Measurements from ENCODE around the gene MICA. TPM values are rescaled to one million over a fixed set of nuclear protein-coding genes. Genes with fewer than 3 reads are reported as not detected.

The MICA gene
- polyA plus RNA-seq, 1 of the 3 experiments (the other 2 are of a cell fraction): 28.8 TPM

DNA sequence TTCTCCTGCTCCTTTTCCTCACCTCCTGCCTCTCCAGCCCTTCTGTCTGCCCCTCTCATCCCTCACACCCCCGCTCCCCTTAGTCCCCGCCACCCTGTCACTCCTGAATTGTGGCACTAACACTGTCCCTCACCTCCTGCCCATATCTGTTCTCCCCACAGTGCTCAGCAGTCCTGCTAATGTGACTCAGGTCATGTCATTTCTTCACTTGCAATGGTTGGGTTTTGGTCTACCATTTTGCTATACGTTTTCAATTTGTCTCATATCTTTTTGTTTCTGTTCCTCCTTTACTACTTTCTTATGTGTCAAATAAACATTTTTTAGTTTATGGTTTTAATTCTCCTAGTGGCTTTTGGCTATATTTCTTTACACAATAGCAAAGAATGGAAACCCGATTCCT is 45.1 kb upstream of the MICA start (continued):
- TF ChIP-seq REST (IDR thresholded peaks at IDR 0.05; ENCODE audit: low read depth, low read length): no peak
- TF ChIP-seq, protein P1, sequence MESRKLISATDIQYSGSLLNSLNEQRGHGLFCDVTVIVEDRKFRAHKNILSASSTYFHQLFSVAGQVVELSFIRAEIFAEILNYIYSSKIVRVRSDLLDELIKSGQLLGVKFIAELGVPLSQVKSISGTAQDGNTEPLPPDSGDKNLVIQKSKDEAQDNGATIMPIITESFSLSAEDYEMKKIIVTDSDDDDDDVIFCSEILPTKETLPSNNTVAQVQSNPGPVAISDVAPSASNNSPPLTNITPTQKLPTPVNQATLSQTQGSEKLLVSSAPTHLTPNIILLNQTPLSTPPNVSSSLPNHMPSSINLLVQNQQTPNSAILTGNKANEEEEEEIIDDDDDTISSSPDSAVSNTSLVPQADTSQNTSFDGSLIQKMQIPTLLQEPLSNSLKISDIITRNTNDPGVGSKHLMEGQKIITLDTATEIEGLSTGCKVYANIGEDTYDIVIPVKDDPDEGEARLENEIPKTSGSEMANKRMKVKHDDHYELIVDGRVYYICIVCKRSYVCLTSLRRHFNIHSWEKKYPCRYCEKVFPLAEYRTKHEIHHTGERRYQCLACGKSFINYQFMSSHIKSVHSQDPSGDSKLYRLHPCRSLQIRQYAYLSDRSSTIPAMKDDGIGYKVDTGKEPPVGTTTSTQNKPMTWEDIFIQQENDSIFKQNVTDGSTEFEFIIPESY (IDR thresholded peaks at IDR 0.05; ENCODE audit: borderline replicate concordance, low read depth): no peak
- no peak for TF ChIP-seq PBX3 (IDR thresholded peaks at IDR 0.05)
- no peak for TF ChIP-seq NFIC (IDR thresholded peaks at IDR 0.05; ENCODE audit: borderline replicate concordance)
- no peak for TF ChIP-seq EZH2phosphoT487 (IDR thresholded peaks at IDR 0.05; ENCODE audit: borderline replicate concordance, low read depth)
- TF ChIP-seq CHD2 (IDR thresholded peaks at IDR 0.05; ENCODE audit: low read length, partially characterized antibody): no peak
- TF ChIP-seq RXRA (IDR thresholded peaks at IDR 0.05; ENCODE audit: borderline replicate concordance, low read depth): no peak

GRCh38 chr6:31359581-31359980 is 43.8 kb upstream of the MICA start:
- Histone ChIP-seq H3F3A (replicated peaks; ENCODE audit: insufficient read depth) (no peaks in the 10 kb centered on the region), H3K27me3 (ENCODE audit: insufficient read depth) (peaks cover 12% of the 10 kb centered on the region; the same call in 1 of the 2 replicates), H3K36me3 (replicated peaks in 1 of 2; ENCODE audit: control insufficient read depth in 1 of 2, insufficient read depth in 2 of 2, low read length in 1 of 2) (no peaks in the 10 kb centered on the region), H3K4me3 (ENCODE audit: low read depth in 2 of 2, low read length in 1 of 2) (no peak overlapping the region), H3K9me2 (no peaks in the 10 kb centered on the region), H2AFZ (ENCODE audit: low read depth) (no peak overlapping the region), H3K9me3 (no peaks in the 10 kb centered on the region), H3K79me2 (ENCODE audit: insufficient read depth) (no peaks in the 10 kb centered on the region), H3K4me2 (no peak overlapping the region), H3K4me1 (ENCODE audit: control insufficient read depth in 1 of 2, insufficient read depth in 2 of 2, low read depth in 1 of 2, low read length in 1 of 2) (no peaks in the 10 kb centered on the region; a peak in 1 of 4 replicates), H3K27ac (ENCODE audit: low read depth in 2 of 2, low read length in 1 of 2) (no peak overlapping the region), H4K20me1 (ENCODE audit: insufficient read depth) (no peaks in the 10 kb centered on the region), H3K9ac (no peak overlapping the region)
- POLR2A ChIA-PET: no interaction called here
- no peak for DNase-seq
- 0% methylated on average over 1 of the region's 1 CpG for WGBS (ENCODE audit: low lambda C conversion rate)
- CTCF ChIA-PET: interaction anchor here (0.6 to 0.7 kb wide), 2 partner anchors 166 to 1806 kb away, joined by 3 read pairs; no protein-coding TSS in a partner anchor
- no peak for TF ChIP-seq FOSL2 (IDR thresholded peaks at IDR 0.05; ENCODE audit: borderline replicate concordance, low read depth)
- TF ChIP-seq RCOR1 (IDR thresholded peaks at IDR 0.05; ENCODE audit: low read length): no peak
- no peak for TF ChIP-seq RFX5 (IDR thresholded peaks at IDR 0.05; ENCODE audit: low read length)
- TF ChIP-seq NRF1 (IDR thresholded peaks at IDR 0.05; ENCODE audit: low read depth, low read length): no peak
- TF ChIP-seq USF2 (IDR thresholded peaks at IDR 0.05; ENCODE audit: borderline replicate concordance, low read depth, low read length): no peak
- TF ChIP-seq SIN3A (IDR thresholded peaks at IDR 0.05; ENCODE audit: borderline replicate concordance, low read depth, low read length): no peak
- TF ChIP-seq EP300 (IDR thresholded peaks at IDR 0.05; ENCODE audit: borderline replicate concordance in 1 of 2, low read depth in 1 of 2, low read length in 1 of 2): no peak
- TF ChIP-seq TAF1 (IDR thresholded peaks at IDR 0.05; ENCODE audit: borderline replicate concordance, low read depth, low read length): no peak
- TF ChIP-seq REST (IDR thresholded peaks at IDR 0.05; ENCODE audit: low read depth, low read length): no peak
- TF ChIP-seq, protein P1 (IDR thresholded peaks at IDR 0.05; ENCODE audit: borderline replicate concordance, low read depth): no peak
- no peak for TF ChIP-seq FOXM1 (IDR thresholded peaks at IDR 0.05; ENCODE audit: low read depth)
